NCI-H2227 (cell line): Measurements from ENCODE around the gene SEPHS1.
"Not testable (repeated sequence)": the region's sequence is repeated elsewhere in the genome, so short reads cannot be mapped to it uniquely, and the experiment has no call there.

Experiments used
- DNase-seq: peaks from one replicate; lab custom pipeline; 2025; ENCODE audit not compliant: unreplicated experiment; lab: John Stamatoyannopoulos, UW

Gene SEPHS1

DNA sequence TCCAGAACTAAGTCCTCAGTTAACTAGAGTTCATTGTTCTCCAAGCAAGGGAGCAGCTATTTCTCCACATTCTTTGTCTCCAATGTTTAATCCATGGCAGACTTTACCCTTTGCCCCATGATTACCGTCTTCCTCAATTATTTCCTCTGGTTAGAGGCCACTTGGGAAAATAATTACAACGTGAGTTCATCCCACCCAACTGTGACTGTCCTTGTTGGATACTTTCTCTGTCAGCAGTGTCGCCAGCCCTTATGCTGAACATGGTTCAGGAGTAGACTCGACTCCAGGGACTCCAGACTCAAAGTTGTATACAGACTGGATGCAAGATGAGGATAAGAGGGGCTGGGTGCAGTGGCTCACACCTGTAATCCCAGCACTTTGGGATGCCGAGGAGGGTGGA lies 17.1 kb upstream of the SEPHS1 start:
- DNase-seq = peak; percentile 34

DNA sequence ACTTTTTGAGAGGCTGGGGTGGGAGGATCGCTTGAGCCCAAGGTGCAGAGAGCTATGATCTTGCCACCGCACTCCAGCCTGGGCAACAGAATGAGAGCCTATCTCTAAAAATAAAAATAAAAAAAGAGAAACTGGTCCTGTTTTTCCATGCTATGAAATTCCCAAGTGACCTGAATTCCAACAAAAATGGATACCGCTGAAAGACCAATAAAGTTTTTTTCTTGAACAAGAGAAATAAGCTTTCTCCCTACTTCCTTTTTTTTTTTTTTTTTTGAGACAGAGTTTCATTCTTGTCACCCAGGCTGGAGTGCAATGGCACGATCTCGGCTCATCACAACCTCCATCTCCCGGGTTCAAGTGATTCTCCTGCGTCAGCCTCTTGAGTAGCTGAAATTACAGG lies 12.5 kb upstream of the SEPHS1 start:
- no peak for DNase-seq

DNA sequence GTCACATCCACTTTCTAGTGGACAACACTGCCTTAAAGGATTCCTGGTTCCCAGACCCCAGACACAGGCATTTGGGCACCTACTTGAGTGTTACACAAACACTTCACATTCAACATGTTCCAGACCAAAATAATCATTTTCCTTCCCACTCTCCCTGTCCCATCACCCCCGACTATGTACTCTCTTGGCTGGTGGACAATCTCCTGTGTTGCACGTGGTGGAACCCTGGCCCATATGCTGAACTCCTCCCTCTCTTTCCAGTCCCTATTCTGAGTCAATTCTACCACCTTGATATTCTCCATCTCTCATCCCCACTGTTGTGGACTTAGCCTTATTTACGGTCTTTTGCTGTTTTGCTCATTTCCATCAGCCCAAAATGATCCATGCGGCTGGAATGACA lies 8.3 kb upstream of the SEPHS1 start:
- no peak for DNase-seq

DNA sequence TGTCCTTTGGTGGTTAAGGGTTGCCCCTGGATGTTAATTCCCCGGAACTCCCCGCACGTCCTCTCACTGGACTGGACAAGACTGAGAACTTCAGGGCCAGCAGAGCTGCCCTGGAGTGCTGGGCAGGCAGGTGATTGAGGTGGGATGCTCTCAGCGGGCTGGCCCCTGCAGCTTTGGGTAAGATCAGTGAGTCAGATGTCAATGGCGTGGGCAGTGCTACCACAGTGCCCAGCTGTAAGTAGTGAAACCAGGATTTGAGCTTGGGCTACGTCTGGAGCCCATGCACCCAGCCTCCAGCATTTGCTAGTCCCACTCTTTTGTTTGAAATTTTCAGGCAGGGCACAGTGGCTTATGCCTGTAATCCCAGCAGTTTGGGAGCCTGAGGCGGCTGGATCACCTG lies 6.7 kb upstream of the SEPHS1 start:
- DNase-seq = no peak

DNA sequence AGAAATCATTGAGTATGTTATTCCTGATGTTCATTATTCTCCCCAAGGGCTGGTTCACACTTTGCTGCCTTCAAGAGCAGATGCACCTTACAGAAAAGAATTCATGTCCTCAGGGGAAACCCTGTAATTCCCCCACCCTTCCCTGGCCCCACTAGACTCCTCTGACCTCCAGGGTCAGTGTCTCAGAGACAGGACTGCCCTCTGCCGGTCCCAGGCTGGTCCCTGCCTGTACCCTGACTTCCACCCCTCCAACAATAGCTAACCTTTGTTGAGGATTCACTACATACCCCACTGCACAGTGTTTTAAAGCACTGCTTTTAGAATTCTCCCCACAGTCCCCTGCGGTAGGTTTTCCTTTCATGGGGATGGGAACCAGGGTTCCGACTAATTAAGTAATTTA lies 4.4 kb upstream of the SEPHS1 start:
- DNase-seq = no peak

DNA sequence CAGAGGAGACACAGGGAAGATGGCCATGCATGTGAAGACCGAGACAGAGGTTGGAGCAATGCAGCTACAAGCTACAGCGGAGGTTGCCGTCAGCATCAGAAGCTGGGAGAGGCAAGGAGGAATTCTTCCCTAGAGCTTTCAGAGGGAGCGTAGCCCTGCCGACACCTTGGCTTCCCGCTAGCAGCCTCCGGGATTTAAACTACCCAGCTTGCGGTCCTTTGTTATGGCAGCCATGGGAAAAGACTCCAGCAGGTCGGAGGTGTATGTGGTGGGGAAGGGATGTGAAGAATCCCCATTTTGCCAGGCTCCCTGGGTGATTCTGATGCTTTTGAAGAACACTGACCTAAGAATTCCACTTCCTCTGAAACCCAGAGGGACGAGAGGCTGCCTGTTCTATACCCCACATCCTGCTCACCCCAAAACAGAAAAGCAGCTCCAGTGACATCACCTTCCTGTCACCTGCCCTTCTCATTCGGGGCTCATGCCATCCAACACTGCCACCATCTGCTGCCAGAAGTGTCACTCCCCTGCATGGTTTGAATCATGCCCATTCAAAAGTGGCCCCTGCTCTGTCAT lies 3.3 kb upstream of the SEPHS1 start:
- DNase-seq = no peak

DNA sequence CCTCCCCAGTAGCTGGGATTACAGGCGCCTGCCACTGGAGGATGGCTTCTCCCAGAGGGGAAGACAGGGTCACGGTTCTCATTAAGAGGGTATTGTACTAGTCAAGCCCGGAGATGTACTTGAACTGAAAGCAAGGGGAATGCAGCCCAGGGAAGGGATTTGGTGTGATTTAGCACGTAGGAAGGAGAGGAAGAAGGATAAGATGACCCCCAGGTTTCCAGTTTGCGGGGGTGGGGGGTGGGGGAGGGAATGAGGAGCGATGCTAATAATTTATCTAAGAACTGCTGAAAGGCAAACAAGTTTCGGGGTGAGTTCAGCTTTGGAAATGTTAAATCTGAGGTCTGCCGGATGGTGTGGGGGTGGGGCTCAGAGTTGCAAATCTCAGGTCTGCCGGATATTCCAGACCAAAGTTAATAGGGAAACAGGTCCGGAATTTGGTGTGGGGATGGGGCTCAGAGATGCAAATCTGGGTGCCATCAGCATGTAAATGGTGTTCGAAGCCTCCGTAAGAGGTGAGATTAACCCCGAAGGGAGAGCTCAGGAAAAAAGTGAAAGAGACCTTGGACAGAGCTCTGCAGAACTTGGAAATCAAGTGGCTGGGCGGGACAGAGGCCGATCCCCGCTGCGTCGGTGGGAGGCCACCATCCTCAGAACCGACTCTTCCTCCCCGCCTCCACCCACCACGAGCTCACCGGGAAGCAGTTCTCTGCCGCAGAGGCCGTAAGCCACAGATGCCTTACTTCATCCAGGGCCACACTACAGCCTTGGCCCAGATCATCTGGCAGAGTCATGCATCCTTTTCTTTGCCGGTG lies 1.6 kb upstream of the SEPHS1 start:
- peak; percentile 46 for DNase-seq

DNA sequence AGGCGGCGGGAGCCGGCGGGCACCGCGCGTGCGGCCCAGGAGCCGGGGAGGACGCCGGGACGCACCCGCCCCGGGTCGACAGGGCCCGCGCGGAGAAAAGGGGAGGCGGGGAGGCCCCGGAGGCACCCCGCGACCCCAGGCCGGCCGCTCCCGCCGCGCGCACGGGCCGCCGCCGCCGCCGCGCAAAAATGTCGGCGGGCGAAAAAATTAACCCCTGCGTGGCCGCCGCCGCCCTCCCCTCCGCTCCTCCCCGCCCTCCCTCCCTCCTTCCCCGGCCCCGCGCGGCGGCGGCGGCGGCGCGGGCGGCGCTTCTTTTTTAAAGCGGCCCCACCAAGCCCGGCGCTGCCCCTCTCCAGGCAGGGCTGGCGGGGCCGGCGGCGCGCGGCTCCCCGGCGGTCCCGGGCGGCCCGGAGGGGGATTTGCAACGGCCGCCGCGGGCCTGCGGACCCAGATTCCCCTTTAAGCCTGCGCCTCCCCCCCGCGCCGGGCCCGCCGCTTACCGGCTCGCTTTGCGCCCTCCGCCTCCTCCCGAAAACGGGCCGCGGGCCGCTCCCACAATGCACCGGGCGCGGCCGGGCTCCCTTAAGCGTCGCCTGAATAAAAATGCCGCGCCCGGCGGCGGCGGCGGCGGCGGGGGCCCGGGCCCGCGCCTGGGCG lies 465 bp downstream of the SEPHS1 start:
- DNase-seq = peak; percentile 83

DNA sequence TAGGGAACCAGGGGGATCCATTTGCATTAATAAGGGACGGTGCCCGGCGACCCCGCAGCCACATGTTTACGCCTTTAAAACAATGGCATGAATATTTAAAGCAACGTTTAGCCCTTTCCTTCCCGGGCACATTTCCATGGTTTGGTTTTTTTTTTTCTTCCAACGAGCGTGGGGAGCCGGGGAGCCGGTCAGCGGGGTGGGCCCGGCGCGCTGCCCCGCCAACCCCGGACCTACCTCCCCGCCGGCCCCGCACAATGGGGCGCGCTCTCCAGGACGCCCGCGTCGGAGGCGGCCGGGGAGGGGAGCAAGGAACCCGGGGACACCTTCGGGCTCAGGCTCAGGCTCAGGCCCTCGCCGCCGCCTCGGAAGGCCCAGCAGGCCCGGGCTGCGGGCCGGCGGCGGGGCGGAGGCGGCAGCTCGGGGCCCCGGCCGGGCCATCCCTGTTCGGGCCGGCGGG lies 1.0 kb downstream of the SEPHS1 start:
- peak; percentile 48 for DNase-seq

DNA sequence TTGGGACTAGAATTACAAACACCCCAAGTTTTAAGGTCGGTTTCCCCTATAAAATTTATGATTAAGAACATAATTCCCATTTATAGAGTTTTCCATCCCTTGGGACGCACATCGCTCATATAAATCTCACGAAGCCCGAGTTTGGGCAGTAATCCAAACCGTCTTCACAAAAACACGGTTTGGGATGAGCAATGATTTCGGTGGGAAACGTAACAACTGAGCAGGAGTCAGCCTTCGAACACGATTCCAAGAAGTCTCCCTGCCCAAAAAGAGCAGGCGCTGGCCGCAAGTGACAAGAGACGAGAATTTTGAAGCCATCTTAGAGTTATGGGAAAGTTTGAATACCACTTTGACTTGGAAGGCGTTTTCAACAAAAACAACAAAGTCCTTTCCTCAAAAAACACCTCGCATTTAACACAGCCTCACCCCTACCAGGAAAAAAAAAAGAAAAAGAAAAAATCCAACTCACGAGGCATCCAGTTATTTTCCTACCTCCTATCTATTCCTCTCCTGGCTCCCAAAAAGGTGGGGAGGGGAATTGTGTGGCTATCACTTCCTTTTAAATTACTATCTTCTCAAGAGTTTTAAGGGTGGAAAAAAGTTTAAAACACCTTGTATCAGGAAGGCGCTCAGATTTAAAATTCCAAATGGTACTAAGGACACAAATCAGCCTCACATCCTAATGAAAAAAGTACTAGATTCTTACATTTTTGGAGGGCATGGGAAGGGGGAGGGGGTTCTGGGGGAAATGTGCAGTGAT lies 1.6 kb downstream of the SEPHS1 start:
- no peak for DNase-seq

DNA sequence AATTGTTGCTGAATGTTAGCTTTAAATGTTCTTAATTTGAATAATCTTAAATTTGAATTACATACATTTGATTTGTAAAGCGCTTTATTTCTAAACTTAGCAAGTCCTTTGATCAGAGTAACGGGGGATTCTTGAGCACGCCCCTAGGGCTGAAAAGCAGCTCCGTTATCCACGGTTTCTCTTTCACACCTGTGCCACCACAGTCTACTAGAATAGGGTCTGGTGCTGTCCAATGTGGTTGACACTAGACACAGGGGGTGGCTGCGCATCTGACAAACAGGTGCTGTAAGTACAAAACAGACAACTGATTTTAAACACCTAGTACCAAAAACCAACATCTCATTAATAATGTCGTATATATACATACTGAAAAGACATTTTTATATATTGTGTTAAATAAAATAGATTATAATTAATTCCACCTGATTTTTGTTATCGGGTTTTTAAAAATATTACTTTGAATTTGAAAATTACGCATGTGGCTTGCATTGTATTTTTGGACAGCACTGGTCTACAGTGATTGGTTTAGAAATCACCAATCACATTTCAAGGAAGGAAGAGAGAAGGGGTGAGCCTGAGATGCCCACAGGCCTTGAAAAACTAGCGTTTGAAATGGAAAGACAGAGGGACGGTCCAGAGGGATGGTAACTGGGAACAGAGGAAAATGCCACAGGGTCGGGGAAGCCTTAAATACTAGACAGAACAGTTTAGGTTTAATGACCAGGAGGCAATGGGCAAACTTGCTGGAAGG lies 7.3 kb downstream of the SEPHS1 start:
- no peak for DNase-seq

DNA sequence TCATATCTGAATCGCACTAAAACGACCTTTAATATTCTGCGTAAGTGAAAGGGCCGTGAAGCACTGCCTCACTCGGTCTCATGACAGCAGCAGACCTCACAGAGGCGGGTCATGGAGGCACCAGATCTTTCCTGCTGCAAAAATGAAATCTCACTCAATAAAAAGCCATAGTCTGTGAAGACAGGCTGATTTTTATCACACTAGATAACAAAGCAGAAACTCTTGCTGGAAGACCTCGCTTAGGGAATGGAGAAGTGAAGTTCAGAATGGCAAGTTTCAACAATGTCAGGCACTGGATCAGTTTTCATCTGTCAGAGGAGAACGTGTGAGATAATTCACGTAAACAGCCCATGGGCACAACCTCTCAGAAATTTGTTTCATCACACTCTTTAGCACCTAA lies 8.0 kb downstream of the SEPHS1 start:
- DNase-seq = no peak

DNA sequence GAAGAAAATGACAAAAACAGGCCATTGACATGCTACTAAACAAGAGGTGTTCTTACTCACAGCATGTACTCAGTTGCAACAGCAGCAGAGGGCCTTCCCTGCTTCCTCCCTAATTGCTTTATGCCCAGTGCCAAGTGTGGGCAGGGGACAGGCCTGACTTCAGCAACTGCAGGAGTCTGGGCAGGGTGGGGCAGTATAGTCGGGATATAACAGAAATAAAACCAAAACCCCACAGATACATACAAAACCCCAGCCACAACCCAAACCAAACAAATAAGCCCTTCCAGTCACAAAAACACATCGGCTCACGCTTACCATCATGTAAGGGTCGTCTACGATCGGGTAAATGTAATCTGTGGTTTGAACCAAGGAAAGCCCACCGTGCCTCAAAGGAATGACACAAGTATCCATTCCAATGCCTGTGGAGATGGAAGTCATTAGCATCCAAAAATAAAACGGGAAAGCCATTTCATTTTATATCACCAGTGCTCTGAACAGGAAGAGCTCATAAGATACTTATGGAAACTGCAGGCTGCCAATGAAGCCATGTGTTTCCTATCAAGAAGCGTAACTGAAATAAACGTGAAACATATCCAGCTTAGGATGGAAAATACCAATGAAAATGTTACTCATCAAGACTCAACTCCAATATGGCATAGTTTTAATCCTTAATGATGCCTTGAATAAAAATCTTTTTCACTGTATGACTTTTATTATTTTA lies 9.5 kb downstream of the SEPHS1 start:
- no peak for DNase-seq

DNA sequence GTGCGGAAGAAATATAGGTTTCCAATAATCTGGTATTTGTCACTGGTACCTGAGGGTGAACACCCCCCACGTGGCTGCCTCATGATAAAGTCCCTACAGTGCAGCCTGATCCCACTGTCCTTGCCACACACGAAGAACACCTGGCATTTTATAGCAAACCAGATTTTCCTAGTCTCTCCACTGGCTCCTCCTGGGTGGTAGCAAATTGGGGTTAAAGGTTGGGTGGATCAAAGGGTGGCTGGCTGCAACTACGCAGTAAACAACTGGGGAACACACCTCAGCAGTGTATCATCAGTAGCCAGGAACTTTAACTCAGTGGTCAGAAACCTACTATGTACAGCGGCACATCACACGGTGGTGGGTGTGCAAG lies 10.3 kb downstream of the SEPHS1 start:
- no peak for DNase-seq

DNA sequence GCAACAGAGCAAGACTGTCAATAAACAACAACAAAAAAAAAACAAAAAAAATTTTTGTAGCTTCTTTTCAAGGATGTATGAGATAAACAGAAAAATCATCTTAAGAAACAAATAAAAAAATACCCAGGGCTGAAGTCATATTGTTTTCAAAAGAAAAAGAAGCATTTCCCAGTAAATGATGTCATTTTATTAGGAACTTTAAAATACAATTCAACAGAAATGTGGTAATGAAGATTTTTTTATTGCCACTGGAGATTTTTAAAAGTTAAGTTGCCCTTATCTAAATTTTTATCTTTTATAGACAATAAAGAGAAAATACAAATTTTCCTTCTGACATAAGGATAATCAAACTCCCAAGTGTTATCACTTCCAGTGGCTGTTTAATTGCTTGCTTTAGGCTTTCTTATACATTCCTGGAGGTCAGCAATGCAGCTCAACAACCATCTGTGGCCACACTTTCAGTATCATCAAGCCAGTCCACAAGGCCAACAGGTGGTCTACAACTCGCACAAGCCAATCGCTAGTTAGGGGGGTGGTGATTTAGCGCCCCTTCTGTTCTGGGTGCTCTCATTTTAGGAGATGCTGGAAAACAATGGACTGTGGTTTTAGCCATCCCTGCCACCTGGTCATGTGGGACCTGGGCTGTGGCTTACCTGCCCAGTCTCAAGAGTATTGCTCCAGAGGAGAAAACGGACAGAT lies 10.8 kb downstream of the SEPHS1 start:
- no peak for DNase-seq

DNA sequence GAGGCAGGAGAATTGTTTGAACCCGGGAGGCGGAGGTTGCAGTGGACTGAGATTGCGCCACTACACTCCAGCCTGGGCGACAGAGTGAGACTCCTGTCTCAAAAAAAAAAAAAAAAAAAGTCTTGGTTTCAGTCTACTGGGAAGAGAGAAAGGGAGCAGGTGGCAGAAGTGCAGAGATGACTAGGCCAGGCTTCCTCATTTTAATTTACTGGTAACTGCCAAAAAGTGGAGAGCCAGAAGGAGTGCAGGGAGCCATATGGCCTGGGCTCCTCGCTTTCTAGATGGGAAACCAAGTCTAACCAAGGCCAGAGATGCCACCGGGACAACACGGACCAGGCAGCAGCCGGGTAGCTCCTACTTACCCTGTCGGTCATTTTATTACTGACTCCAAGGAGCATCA lies 12.2 kb downstream of the SEPHS1 start:
- DNase-seq = no peak

DNA sequence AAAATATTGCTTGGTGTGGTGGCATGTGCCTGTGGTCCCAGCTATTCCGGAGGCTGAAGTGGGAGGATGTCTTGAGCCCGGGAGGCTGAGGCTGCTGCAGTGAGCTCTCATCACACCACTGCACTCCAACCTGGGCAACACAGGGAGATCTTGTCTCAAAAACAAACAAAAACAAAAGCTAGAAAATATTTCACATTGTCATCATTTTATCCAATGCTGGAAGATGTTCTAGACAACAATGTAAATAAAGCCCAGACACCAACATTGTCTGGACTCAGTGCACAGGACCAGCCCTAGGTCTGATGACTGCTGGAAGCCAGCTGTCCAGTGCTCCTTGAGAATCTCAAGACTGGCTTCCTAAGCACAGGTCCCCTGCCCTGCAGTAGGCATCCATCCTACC lies 13.5 kb downstream of the SEPHS1 start:
- DNase-seq = no peak

DNA sequence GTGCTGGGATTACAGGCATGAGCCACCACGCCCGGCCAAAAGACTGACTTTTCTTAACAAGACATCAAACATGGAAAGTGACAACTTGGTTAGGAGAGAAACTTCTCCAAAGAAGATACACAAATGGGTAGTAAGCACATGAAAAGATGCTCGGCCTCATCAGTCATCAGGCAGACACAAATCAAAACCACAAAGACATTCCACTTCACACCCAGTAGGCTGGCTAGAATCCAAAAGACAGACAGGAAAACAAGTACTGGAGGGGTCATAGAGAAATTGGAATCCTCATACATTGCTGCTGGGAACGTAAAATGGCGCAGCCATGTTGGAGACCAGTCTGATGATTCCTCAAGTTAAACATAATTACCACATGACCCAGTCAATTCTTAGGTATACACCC lies 16.4 kb downstream of the SEPHS1 start:
- DNase-seq = no peak

DNA sequence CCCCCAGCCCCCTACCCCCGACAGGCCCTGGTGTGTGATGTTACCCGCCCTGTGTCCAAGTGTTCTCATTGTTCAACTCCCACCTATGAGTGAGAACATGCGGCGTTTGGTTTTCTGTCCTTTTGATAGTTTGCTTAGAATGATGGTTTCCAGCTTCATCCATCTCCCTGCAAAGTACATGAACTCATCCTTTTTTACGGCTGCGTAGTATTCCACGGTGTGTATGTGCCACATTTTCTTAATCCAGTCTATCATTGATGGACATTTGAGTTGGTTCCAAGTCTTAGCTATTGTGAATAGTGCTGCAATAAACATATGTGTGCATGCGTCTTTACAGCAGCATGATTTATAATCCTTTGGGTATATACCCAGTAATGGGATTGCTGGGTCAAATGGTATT lies 17.1 kb downstream of the SEPHS1 start:
- DNase-seq = not testable (repeated sequence)

DNA sequence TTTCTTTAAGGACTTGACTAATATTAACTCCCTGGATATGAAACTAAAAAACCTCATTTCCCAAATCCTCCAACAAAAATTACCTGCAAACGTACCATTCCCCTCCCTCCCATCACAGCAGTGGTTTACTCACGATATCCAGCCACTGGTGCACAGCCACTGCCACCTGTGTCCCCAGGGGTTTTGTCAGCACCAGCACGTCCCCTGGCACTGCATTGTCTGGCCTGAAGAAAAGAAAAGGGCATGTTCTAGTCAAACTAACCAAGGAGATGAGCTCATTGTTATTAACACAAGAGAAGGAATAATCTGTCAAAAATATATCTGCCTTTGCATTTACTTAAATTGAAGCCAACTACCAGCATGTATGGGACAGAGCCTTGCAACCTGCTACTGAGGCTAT lies 18.5 kb downstream of the SEPHS1 start:
- no peak for DNase-seq
